GM21723 (cell line): Measurements from ENCODE around the gene KL.

Source experiments
- ATAC-seq: cut with Tn5 transposase; IDR thresholded peaks from one replicate; pipeline ENCODE4 v1.9.1; 2021; ENCODE audit warnings: mild to moderate bottlenecking, moderate library complexity; ENCODE audit not compliant: unreplicated experiment

The KL gene

DNA sequence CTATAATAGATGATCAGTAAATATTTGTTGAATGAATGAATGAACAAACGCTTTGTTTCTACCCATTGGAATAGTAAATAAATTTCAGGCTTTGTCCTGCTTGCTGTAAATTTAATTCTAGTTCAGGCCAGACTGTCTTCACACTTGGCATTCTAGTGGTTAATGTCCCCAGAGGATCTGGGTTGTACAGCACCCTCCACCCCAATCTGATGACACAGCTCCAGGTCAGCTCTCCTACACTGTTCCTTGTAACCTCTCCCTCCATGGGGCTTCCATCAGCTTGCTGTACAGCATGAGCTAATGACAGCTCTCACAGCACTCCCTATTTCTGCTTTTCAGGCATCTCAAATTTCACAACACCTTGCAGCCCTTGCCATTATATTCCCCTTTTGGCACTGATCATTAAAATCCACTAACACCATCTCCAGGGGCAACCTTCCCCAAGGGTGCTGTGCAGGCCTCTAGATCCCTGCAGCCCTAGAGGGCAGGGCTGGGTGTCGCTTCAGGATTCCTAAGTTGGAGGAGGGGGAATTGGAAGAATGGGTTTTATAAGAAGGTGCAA lies 12.7 kb upstream of the KL start:
- no peak for ATAC-seq

DNA sequence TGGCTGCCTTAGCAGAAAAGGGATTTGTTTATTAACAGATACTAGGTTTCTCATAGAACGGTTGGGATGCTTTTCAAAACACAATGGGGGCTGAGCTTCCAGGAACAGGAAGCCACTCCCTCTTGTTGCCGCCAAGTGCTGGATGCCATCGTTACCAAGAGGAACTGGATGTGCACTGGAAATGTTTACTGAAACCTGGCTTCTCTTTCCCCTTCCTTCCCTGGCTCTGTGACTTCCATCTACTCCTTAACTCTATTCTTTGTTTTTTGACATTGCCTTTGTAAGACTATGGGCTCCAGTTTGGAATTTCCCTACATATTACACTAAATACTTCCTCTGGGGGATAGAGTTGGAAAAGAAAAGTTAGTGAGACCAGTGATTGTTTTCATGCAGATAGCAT lies 11.7 kb upstream of the KL start:
- ATAC-seq = no peak

DNA sequence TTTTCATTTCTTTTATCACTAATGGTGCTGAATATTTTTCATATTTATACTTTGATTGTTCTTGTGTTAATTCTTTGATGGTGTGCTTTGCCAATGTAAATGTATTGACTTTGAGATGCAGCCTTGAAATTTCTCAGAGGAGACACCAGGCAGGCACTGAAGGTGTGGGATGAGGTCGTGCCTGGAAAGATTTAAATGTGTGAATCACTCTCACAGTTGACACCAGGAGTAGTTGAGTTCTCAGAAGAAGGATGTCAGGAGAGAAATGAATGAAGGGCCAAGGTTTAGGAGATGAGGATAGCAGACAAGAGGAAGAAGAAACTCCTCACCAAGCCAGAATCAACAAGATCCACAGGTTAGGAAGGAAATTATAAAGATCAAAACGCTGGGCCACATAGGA lies 10.1 kb upstream of the KL start:
- no peak for ATAC-seq

DNA sequence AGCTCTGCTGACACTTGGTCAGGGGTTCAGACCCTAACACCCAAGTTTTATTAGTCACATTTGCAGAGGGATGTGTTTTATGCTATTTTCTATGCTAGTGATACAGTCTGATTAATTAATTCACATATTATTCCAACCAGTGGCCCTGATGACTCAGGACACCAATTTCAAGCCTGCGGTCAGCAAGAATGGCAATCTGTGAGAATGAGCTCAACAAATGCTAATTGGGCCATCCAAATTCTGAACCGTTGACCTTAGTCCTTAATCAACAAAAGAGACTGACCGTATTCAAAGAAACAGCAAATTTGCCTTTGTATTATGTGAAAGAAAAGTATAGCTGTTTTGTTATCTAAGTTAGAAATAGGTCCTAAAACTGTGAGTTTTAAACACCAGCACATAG lies 9.6 kb upstream of the KL start:
- no peak for ATAC-seq

DNA sequence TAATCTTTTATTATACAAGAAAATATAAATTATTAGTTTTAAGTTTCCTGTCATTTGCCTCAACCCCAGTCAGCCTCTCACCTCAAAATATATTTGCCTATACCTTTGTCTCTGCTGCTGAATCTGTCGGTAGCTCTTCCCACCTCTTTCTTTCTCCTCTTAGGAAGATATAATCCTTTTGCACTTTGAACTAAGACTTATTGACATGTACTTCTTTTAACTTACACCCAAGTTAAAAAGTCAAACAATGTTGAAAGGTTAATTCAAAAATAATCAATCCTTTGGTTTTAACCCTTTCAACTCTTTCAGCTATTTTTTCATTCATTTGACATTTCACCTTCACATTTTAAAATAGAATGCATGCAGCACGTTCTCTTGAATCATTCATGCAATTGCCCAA lies 9.0 kb upstream of the KL start:
- ATAC-seq = no peak

DNA sequence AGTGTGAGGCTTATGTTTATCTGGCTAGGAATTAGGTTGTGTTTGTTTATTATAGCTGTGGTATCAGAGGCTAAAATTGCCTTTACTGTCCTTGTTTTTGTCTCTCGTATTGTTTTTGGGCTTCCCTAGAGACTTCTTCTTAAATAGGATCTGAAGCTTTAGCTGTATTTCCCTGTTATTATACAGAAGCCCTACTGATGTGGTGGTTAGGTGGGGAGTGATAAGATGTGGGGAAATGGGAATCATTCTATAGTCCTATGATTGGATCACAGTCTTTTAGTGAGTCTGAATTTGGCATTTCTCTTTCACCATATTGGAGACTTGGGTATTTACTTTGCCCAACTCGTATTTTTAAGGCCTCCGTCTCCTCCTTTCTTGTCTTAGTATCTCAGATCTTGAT lies 8.3 kb upstream of the KL start:
- no peak for ATAC-seq

DNA sequence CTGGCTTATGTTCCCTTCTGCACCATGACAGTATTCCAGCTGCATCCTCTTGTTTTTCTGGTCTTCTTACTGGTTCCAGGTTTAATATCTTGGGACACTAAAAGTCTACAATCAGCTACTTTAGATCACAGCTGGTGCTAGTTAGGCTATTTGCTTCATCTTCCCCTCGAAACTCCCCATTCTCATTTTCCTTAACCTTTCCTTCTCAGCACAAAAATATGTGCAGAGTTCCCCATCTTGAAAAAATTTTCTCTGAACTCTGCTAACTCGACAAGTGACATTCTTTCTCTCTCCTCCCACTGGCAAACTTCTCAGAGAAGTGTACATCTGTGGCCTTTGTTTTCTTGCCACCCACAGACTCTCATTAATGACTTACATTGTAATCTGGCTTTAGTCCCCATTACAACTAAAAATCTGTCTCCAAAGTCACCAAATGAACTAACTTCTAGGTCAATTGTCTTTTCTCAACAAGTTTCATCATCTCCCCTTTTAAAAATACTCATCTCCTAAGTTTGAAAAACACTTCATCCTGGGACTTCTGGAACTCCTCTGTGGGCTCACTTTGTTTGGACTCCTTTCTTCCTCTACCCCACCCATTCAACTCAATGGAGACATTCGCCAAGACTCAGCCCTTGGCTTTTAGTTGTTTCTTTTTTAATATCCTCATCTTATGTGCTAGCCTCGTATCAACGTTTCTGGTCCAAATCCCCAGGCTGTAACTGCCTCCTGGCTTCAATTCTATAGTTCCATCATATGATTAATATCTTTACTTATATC lies 7.1 kb upstream of the KL start:
- no peak for ATAC-seq

DNA sequence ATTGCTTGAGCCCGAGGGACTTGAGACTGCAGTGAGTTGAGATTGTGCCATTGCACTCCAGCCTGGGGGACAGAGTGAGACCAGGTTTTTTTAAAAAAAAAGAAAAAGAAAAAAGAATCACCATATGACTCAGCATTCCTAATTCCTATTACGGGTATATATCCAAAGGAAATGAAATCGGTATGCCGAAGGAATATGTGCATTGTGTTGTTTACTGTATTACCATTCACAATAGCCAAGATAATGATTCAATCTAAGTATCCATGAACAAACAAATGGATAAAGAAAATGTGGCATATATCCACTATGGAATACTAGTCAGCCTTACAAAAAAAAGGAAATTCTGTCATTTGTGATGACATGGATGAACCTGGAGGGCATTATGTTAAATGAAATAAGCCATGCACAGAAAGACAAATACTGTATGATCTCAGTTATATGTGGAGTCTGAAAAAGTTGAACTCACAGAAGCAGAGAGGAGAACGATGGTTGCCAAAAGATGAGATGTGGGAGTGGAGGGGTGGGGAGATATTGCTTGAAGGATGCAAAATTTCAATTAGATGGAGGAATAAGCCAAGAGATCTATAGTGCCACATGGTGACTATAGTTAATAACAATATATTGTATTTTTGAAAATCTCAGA lies 4.3 kb upstream of the KL start:
- ATAC-seq = no peak

DNA sequence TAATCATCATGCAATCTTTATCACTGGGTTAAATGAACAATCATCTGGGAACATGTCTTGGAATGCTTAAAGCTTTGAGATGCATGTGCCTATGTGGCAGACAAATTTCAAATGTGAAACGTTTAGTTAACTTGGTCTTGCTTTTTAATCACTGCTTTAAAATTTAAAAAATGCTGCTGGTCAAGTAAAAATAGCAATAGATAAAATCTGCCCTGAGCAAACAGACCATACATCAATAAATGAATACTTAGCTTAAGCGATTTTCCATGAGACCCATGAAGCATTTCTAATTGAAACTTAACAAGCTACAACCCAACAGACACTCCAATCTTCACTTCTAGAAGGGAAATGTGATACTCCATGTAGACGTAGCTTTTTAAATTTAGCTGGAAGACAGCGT lies 1.9 kb upstream of the KL start:
- no peak for ATAC-seq

DNA sequence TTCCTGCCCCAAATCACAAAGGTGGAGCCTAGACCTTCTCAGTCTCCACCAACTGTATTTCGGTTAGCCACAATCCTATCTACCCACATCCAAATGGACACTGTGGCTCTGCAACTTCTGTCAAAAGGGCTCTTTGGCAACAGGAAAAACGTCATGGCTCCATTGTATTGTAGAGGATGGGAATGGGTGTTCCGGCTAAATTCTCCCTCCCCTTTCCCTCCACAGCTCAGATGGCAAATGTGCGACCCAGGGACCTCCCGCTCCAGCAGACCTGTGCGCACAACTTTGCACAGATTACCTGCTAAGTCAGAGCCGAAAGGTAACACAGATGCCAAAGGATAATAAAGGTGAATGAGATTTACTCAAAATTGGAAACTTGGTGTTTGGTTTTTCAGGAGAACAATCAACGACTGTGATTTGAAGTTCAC lies 968 bp upstream of the KL start:
- ATAC-seq = no peak

DNA sequence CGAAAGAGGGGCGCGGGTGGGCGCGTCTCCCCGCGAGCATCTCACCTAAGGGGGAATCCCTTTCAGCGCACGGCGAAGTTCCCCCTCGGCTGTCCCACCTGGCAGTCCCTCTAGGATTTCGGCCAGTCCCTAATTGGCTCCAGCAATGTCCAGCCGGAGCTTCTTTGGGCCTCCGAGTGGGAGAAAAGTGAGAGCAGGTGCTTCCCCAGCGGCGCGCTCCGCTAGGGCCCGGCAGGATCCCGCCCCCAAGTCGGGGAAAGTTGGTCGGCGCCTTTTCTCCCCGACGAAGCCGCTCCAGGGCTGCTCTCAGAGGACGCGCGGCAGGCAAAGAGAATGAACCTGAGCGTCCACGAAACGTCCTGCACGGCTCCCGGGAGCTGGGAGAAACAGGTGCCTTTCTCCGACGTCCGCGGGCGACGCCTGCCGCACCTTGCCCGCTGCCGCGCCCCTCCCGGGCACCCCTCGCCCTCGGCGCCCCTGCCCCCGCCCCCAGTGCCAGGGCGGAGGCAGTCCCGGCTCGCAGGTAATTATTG lies 366 bp upstream of the KL start:
- ATAC-seq = peak; percentile 36

DNA sequence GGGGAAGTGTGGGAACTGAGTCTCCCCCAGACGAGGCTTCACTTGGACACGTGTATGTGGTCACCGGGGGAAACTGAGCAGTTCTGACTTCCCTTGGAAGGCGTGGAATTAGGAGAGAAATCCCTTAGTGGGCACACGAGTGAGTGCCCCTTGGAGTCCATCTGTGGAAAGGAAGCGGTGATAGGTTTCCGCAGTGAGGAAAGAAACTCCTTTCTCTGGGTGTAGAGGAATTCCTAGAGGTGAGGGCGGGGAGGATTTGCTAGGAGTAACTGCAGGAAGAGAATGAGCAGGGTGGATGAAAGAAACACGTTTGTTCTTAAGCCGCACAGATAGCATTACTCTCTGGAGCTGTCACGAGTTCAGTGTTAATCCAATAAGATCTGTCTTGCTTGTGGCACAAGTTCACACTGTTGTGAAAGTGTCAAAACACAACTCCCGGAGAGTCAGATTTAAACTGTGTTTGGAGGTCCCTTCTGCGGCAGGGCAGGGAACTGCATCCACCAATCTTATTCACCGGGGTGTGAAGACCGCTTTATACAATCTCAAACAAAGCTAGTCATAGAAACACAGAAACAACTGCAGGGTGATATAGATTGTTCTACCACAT lies 1.2 kb downstream of the KL start:
- ATAC-seq = peak; percentile 77

DNA sequence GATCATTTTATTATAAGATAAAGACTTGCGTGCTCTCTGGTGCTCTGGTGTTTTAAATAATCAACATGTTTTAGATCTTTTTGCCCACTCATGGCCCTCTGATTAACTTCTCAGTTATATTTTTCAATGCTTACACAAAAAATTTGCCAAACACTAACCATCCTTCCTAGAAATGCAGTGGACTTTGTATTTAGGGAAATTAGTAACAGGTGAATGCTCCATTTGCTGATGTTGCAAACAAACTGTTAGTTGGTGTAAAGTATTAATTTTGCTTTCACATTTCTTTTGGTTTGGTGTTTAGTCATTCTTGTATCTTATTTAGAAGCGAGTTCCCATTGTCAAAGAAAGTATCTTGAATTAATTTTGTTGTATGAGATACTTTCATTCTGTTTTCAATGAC lies 2.7 kb downstream of the KL start:
- ATAC-seq = no peak

DNA sequence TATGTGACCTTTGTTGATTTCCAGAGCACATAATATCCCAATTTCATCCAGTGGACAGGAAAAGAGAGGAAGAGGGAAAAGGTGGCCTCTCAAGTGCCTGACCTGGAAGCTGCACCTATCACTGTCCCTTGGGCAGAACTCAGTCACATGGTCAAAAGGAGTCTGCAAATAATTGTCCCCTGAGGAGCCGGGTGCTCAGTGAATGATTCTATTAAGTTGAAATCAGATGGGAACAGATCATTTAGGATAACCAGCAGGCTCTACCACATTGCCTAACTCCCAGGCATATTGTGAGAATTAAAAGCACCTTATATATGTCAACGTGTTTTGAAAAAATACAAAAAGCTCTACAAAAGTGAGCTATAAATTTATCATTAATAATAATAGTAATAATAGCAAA lies 6.8 kb downstream of the KL start:
- no peak for ATAC-seq

DNA sequence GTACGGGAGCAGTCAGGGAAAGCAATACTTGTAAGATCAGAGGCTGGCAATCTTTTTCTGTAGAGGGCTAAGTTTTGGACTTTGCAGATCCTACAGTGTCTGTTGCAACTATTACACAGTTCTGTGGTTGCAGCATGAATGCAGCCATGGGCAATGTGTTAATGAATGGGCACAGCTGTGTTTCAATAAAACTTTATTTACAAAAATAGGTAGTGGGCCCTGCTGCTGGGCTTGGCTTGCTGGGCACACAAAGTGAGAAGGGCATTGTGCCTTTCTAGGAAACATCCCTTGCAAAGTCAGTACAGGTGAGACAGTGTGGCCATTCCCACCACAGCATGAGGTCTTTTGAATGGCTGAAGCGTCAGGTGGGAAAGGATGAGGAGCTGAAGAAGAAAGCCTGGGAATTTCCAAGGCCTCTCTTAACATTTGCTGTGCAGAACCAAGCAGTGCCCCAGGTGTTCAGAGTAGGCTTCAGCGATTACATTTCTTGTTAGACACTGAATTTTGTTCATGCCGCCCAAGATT lies 9.1 kb downstream of the KL start:
- ATAC-seq = no peak

DNA sequence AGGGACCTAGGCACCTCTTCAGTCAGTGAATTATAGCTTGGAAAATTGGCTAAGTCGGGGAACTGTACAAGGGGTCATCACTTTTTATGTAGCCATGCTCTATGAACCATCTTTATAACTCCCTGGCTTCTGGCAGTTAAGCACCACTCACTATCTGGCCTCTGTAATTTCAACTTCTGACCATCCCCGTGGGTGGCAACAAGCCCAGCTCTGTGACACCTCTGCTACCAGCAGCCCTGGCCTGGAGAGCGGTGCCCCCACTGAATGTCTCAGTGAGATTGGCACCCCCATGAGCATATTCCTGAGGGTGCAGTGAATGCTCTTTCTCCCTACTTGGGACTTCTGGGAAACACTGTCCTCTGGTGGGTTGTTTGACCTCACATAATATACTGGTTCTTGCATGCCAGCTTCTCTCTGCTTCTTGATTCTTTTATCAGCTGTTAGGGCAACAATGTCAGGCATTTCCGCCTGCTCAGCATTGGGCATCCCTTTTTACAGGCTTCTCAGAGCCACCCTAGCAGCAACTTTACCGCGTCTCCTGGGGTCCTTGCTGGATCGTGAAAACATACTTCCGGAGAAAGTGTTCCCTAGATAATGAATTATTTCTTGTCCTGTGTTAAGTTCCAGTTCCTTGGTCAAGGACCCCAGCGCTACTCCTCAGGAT lies 10.4 kb downstream of the KL start:
- ATAC-seq = no peak

DNA sequence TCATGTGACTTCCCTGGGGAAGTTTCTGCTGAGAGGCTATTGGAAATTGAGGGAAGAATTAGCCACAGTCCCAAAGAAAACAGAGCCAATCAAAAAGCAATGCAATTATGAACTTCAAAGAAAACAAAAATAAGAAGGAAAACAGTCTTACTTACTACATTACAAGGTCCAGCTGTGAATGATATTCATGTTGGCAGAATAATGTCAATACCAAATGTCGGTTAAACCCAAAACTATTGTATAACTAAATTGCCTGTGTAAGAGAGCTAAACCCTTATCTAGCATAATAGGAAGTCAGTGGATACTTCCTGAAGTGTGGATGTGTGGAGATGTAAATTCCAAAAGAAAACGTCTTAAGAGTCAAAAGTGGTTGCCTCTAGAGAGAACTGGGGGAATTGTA lies 12.4 kb downstream of the KL start:
- ATAC-seq = no peak

DNA sequence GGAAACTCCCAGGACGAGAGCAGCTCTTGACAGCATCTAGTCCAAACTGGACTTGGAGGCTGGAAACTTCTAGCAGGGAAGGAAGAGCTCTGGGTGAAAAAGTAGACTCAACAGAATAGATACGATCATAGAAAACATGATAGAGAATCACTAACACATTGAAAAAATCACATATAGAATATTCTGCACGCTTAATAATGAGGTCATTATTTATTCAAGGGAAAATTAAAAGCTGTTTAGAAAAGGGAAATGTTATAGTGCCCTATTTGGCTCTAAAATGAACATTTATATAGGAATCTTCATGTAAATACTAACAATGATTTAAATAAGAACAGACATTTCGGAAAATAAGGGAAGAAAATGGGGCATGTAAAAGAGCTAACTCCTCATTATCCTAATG lies 15.1 kb downstream of the KL start:
- ATAC-seq = no peak

DNA sequence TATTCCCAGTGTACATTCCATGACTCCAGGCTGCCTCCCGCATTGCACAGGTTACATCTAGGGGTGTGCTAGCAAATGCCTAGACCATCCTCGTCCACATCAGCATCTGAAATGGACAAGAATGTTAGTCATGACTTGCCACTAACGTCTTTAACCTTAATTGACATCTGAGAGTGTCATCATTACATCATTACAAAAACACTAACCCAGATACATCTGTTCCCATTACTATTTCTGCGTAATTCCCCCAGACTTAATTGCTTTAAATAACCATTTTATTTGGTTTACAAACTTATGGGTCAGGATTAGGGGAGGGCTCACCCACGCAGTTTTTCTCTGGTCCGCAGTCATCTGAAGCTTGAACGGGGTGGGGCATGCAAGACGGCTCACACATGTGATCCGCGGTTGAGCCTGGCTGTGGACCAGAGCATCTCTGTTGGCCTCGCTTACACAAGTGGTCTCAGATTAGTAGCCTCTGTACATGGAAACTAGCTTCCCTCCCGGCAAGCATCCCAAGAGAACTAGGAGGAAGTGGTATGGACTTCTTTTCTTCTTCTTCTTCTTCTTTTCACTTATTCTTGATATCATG lies 15.9 kb downstream of the KL start:
- ATAC-seq = no peak

DNA sequence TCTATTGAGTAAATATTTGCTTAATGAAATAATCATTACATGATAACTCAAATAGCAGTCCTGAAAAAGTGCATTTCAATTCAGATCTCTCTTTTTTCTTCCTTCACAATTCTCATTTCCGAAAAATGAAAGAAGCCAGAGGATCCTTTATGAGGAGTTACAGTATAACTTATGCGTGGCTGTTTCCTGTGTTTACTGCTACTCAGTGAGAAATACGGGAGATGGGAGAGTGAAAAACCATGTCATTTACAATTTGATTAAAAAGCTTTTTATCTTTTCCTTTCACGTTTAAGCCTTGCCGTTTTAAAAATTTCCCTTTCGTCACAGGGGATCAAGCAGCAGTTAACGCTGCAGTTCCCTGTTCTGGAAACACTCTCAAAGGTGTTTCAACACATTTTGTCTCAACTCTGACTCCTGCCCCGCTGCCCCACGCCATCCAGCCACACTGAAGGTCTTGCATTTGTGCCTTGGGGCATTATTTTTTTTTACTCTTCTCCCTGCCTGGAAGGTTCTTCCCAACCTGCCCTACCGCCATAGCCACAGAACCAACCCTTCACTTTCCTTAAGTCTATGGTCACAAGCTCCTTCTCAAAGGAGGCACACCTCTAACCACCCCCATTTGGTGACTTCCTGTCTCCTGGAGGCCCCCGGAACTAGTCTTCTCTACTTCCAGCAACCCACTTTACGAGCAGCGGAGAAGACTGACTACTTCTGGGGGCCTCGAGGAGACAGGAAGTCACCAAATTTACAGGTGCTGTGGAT lies 17.0 kb downstream of the KL start:
- no peak for ATAC-seq
